Measurements from ENCODE around the gene SCIMP.
"Not testable (repeated sequence)": the region's sequence is repeated elsewhere in the genome, so short reads cannot be mapped to it uniquely, and the experiment has no call there.

Gene SCIMP

GRCh38 chr17:5184288-5184687, 50.4 kb downstream of the SCIMP start:
- no peak for DNase-seq (ENCODE audit: low spot score)

- DNase-seq (ENCODE audit: low spot score) = no peak
Measured at GRCh38 chr17:5183410-5183793, 51.3 kb downstream of the SCIMP start.

- DNase-seq (ENCODE audit: low spot score) = no peak
Measured at GRCh38 chr17:5182597-5183409, 51.9 kb downstream of the SCIMP start.

DNA sequence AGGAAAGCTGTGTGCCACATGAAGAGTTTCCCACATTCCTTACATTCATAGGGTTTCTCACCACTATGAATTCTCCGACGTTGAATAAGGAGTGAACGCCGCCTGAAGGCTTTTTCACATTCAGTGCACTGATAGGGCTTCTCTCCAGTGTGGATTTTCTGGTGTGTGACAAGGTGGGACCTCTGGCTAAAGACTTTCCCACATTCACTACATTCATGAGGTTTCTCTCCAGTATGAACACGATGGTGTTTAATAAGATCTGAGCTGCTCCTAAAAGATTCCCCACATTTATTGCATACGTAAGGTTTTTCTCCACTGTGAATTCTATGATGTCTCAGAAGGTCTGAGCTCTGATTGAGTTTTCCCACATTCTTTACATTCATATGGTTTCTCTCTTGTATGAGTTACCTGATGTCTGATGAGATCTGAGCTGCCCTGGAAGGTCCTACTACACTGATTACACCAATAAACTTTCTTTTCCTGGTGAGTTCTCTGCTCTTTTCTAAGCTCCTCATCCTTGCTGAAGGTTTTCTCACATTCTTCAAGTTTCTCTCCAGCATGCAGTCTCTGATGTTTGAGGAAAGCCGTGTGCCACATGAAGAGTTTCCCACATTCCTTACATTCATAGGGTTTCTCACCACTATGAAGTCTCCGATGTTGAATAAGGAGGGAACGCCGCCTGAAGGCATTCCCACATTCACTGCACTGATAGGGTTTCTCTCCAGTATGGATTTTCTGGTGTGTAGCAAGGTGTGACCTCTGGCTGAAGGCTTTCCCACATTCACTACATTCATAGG, 53.0 kb downstream of the SCIMP start:
- DNase-seq (ENCODE audit: low spot score) = no peak

DNA sequence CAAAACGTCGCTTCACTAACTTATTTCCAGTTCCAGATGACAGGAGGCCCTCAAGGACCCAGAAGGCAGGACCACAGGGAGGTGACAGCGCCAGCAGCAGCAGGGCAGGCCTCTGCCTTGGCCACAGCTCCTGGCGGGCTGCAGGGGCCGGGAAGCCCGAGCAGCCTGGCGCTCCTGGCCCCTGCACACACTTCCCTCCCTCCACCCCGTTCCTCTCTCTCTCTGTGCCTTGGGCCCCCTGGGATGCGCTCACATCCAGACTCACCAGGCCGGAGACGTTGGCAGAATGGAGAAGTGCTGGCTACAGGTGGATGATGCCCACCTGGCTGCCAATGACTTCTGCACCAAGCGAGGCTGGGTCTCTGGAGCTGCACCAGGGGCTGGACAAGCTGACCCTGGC, 55.7 kb downstream of the SCIMP start:
- DNase-seq (ENCODE audit: low spot score) = no peak

- not testable (repeated sequence) for DNase-seq (ENCODE audit: low spot score)
Measured at GRCh38 chr17:5175027-5175426, 59.6 kb downstream of the SCIMP start.

GRCh38 chr17:5165791-5166564, 68.7 kb downstream of the SCIMP start:
- DNase-seq (ENCODE audit: low spot score) = not testable (repeated sequence)

- no peak for DNase-seq (ENCODE audit: low spot score)
Measured at GRCh38 chr17:5164436-5164835, 70.2 kb downstream of the SCIMP start.

DNA sequence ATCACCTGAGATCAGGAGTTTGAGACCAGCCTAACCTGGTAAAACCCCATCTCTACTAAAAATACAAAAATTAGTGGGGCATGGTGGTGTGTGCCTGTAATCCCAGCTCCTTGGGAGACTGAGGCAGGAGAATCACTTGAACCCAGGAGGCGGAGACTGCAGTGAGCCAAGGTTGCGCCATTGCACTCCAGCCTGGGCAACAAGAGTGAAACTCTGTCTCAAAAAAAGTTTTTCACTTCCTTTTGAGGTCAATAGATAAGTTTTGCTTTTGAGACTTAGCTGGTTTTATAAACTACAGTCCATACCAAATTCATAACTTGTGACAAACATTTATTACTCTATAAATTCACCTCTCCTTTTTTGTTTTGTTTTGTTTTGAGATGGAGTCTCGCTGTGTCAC, 72.9 kb downstream of the SCIMP start:
- not testable (repeated sequence) for DNase-seq (ENCODE audit: low spot score)

DNA sequence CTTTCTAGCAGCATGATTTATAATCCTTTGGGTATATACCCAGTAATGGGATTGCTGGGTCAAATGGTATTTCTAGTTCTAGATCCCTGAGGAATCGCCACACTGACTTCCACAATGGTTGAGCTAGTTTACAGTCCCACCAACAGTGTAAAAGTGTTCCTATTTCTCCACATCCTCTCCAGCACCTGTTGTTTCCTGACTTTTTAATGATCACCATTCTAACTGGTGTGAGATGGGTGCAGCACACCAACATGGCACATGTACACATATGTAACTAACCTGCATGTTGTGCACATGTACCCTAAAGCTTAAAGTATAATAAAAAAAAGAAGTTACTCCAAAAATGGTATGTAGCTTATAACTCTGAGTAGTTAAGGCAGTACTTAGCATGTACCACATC, 74.0 kb downstream of the SCIMP start:
- not testable (repeated sequence) for DNase-seq (ENCODE audit: low spot score)

Data from germinal center (tissue), 1 donor.